Measurements from ENCODE around the gene GABBR2.

DNA sequence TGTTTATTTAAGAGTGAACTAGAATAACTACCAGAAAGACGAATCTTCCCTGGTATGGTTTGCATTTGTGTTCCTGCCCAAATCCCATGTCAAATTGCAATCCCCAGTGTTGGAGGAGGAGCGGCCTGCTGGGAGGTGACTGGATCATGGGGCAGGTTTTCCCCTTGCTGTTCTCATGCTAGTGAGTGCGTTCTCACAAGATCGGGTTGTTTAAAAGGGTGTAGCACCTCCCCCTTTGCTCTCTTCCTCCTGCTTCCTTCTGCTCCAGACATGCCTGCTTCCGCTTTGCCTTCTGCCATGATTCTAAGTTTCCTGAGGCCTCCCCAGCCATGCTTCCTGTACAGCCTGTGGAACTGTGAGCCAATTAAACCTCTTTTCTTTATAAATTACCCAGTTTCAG lies 242.9 kb downstream of the GABBR2 start:
- TF ChIP-seq, protein P1, sequence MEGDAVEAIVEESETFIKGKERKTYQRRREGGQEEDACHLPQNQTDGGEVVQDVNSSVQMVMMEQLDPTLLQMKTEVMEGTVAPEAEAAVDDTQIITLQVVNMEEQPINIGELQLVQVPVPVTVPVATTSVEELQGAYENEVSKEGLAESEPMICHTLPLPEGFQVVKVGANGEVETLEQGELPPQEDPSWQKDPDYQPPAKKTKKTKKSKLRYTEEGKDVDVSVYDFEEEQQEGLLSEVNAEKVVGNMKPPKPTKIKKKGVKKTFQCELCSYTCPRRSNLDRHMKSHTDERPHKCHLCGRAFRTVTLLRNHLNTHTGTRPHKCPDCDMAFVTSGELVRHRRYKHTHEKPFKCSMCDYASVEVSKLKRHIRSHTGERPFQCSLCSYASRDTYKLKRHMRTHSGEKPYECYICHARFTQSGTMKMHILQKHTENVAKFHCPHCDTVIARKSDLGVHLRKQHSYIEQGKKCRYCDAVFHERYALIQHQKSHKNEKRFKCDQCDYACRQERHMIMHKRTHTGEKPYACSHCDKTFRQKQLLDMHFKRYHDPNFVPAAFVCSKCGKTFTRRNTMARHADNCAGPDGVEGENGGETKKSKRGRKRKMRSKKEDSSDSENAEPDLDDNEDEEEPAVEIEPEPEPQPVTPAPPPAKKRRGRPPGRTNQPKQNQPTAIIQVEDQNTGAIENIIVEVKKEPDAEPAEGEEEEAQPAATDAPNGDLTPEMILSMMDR (conservative IDR thresholded peaks at IDR 0.05; ENCODE audit: low read length) = no peak
- TF ChIP-seq EZH2phosphoT487 (IDR thresholded peaks at IDR 0.05; ENCODE audit: borderline replicate concordance, low read depth, low read length) = no peak
